Smooth muscle cell (in vitro differentiated cells): ENCODE results near the gene RNF224. TPM values are rescaled to one million over a fixed set of nuclear protein-coding genes. Genes with fewer than 3 reads are reported as not detected.

Experiments
- DNase-seq: peaks from one replicate; lab custom pipeline; 2025; ENCODE audit not compliant: unreplicated experiment; lab: John Stamatoyannopoulos, UW
- H2AFZ ChIP-seq: fragments of 200-600 bp; sonication (generic); 2 replicates; pipeline ENCODE4 v1.6.0; 2016; ENCODE audit warnings: antibody characterized with exemption, low read depth, mild to moderate bottlenecking
- H3F3A ChIP-seq: fragments of 200-600 bp; sonication (generic); 2 replicates; pipeline ENCODE4 v1.6.0; 2017; ENCODE audit warnings: antibody characterized with exemption, low read depth
- H3K27ac ChIP-seq: fragments of 200-600 bp; sonication (generic); 2 replicates; pipeline ENCODE4 v1.5.1; 2016; ENCODE audit warnings: low read depth, mild to moderate bottlenecking
- H3K27me3 ChIP-seq: fragments of 200-600 bp; sonication (generic); 2 replicates; pipeline ENCODE4 v1.6.1; 2016; ENCODE audit warnings: low read depth, mild to moderate bottlenecking
- H3K36me3 ChIP-seq: fragments of 200-600 bp; sonication (generic); 2 replicates; pipeline ENCODE4 v1.5.1; 2016; ENCODE audit warnings: low read depth
- H3K4me1 ChIP-seq: fragments of 200-600 bp; sonication (generic); 2 replicates; pipeline ENCODE4 v1.5.1; 2016; ENCODE audit warnings: low read depth
- H3K4me2 ChIP-seq: fragments of 200-600 bp; sonication (generic); 2 replicates; pipeline ENCODE4 v1.6.0; 2016; ENCODE audit warnings: mild to moderate bottlenecking
- H3K4me3 ChIP-seq: fragments of 200-600 bp; sonication (generic); 2 replicates; pipeline ENCODE4 v1.5.1; 2016; ENCODE audit warnings: mild to moderate bottlenecking
- H3K79me2 ChIP-seq: fragments of 200-600 bp; sonication (generic); 2 replicates; pipeline ENCODE4 v1.6.0; 2016; ENCODE audit warnings: low read depth, mild to moderate bottlenecking
- H3K9ac ChIP-seq: fragments of 200-600 bp; sonication (generic); 2 replicates; pipeline ENCODE4 v1.6.0; 2016; ENCODE audit warnings: low read depth
- H3K9me3 ChIP-seq: fragments of 200-600 bp; sonication (generic); replicated peaks from 2 replicates; pipeline ENCODE4 v1.5.1; 2016; ENCODE audit warnings: low read depth
- H4K20me1 ChIP-seq: fragments of 200-600 bp; sonication (generic); 2 replicates; pipeline ENCODE4 v1.6.0; 2016; ENCODE audit warnings: low read depth
- CTCF ChIP-seq: fragments of 200-600 bp; sonication (generic); IDR thresholded peaks from 2 replicates; pipeline ENCODE4 v1.5.1; 2017; ENCODE audit warnings: borderline replicate concordance, mild to moderate bottlenecking, antibody characterized with exemption; ENCODE audit not compliant: insufficient read depth, poor library complexity, severe bottlenecking
- WGBS: methylation state at CpG from one replicate; pipeline ENCODE4 v1.1.7; 2016; ENCODE audit warnings: low lambda C conversion rate; 5-methylcytosine and 5-hydroxymethylcytosine counted together
- polyA plus RNA-seq: library from polyadenylated mRNA; unstranded; fragments of >200 nt; fragmentation: Nextera tagmentation; extraction: Ambion mirVana; gene quantifications from 2 replicates; pipeline ENCODE4 v1.2.1, GENCODE V29; 2016
- total RNA-seq: library from RNA; depleted of rRNA; stranded (reverse); fragments of >200 nt; gene quantifications from 2 replicates; pipeline ENCODE4 v1.2.3, GENCODE V29; 2014

The RNF224 gene
- total and polyA plus RNA-seq, 2 experiments from 2014 or later, result not detected

GRCh38 chr9:137251194-137251461 is 23.8 kb downstream of the RNF224 start, which contains the start of gene STPG3:
Gene STPG3 (plus strand): TSS chr9:137251286. CDS start chr9:137251287, 1 bp downstream.
- H3K36me3 ChIP-seq, result no peaks in the 10 kb centered on the region
- H2AFZ ChIP-seq, result no peak within 1 kb of the TSS
- H3K4me3 ChIP-seq, result no peak within 1 kb of the TSS
- H3K4me1 ChIP-seq, result peaks cover 13% of the 10 kb centered on the region
- no peak within 1 kb of the TSS for H3K27ac ChIP-seq
- TF ChIP-seq CTCF, result no peak
- H3K9me3 ChIP-seq, result no peaks in the 10 kb centered on the region
- H3K79me2 ChIP-seq, result peaks cover 9% of the 10 kb centered on the region
- no peaks in the 10 kb centered on the region for H3F3A ChIP-seq
- no peak for DNase-seq
- H3K9ac ChIP-seq, result no peak within 1 kb of the TSS
- H3K27me3 ChIP-seq, result no peaks in the 10 kb centered on the region
- H4K20me1 ChIP-seq, result peaks cover 4% of the 10 kb centered on the region
- no peak within 1 kb of the TSS for H3K4me2 ChIP-seq
- WGBS, result 69% methylated on average over 2 of the region's 4 CpGs

DNA sequence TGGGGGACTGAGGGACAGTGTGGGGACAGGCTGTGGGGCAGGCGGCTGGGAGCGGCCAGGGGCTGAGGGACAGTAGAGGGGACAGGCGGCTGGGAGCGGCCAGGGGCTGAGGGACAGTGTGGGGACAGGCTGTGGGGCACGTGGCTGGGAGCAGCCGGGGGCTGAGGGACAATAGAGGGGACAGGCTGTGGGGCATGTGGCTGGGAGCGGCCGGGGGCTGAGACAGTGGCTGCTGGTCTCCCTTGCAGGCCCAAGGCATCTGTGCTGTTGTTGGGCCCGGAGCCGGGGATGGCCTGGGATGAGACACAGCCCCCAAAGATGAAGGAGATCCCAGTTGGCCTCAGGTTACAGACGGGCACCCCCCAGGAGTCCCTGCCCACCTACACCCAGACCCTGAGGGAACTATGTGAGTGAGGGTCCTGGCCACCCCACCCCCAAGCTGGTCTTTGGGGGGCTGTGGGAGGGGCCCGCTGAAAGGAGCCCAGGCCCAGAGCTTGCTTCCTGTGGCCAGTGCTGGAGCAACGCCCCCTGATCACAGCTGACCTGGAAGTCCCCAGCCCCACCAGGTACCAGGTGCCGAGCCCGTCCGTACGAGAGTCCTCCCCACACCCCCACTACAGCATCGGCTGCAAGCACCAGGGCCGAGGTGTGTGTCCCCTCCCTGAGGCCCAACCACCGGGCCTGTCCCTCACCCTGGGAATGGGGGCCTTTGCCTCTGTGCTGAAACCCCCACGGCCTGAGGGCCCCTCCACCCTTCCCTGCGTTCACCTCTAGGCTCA is 24.4 kb downstream of the RNF224 start:
- Histone ChIP-seq H3K27me3 (no peaks in the 10 kb centered on the region), H3K4me2 (no peak overlapping the region), H3K27ac (no peak overlapping the region), H3K79me2 (peaks cover 14% of the 10 kb centered on the region), H4K20me1 (peaks cover 9% of the 10 kb centered on the region), H3F3A (no peaks in the 10 kb centered on the region), H3K9ac (no peak overlapping the region), H3K4me3 (no peak overlapping the region), H3K9me3 (no peaks in the 10 kb centered on the region), H3K4me1 (peaks cover 18% of the 10 kb centered on the region), H2AFZ (no peak overlapping the region), H3K36me3 (no peaks in the 10 kb centered on the region)
- DNase-seq, result no peak
- 93% methylated on average over 16 of the region's 22 CpGs for WGBS
- TF ChIP-seq CTCF, result no peak

DNA sequence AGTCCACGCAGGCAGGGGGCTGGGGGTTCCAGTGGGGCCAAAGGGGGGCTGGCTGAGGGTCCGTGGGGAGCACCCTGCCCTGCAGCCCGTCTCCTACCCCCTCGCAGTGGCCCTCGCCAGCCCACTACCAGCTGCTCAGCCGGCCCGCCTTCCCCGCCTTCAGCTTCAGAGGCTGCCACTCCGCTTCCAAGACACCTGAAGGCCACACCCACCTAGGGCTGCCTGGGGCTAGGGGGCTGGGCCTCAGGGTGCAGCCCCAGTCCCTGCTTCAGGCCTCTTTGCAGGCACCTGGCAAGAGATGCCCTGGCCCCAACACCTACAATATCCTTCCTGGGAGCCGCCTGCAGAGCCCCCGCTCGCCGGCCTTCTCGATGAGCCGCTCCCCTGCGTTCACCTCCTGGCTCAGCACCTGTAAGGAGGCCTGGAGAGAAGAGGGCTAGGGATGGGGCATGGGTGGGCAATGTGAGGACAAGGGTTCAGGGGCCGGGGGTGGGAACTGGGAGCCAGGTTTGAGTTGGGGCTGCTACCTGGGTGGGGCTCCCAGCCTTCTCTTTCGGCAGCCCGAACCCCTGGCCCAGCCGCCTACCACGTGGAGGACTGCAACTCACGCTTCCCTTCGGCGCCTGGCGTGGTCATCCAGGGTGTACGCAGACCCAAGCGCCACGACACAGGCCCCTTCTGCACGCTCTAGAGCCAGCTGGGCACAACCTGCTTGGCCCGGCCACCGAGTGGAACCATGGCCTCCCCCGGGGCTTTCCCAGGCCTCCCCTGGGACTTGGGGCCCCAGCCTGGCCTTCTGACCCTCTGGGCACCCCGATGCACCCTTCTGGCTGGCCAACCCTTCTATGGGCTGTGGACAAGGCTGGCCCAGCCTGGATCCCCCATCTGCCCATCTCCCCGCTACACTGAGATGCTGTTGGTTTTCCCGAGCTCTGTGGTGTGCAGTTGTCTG is 25.5 kb downstream of the RNF224 start:
- no peak for TF ChIP-seq CTCF
- no peak overlapping the region for H3K4me3 ChIP-seq
- no peaks in the 10 kb centered on the region for H3K27me3 ChIP-seq
- no peak overlapping the region for H3K9ac ChIP-seq
- no peak overlapping the region for H2AFZ ChIP-seq
- 91% methylated on average over 31 of the region's 35 CpGs for WGBS
- DNase-seq, result no peak
- H3F3A ChIP-seq, result no peaks in the 10 kb centered on the region
- peaks cover 20% of the 10 kb centered on the region for H3K79me2 ChIP-seq
- H3K4me1 ChIP-seq, result peaks cover 18% of the 10 kb centered on the region
- H3K36me3 ChIP-seq, result no peaks in the 10 kb centered on the region
- peaks cover 10% of the 10 kb centered on the region for H4K20me1 ChIP-seq
- no peak overlapping the region for H3K27ac ChIP-seq
- no peak overlapping the region for H3K4me2 ChIP-seq
- H3K9me3 ChIP-seq, result no peaks in the 10 kb centered on the region
